Mucosa of rectum (tissue), 2 donors: Measurements from ENCODE around the gene BRCA2.

Experiments
- H3K27ac ChIP-seq, 2 donors: one replicate each; pipeline ENCODE4 v1.7.0; 2013; ENCODE audit warnings: inconsistent platforms in 2 of 2, low read depth in 2 of 2, low read length in 2 of 2
- H3K27me3 ChIP-seq, 2 donors: one replicate each; pipeline ENCODE4 v1.7.0; 2013; ENCODE audit warnings: low read length in 2 of 2; ENCODE audit not compliant: control insufficient read depth in 2 of 2, insufficient read depth in 2 of 2
- H3K36me3 ChIP-seq, 2 donors: one replicate each; pipeline ENCODE4 v1.7.0; 2013; ENCODE audit warnings: low read length in 2 of 2; ENCODE audit not compliant: control insufficient read depth in 2 of 2, insufficient read depth in 2 of 2
- H3K4me1 ChIP-seq, 2 donors: one replicate each; pipeline ENCODE4 v1.7.0; 2013; ENCODE audit warnings: low read length in 2 of 2, mild to moderate bottlenecking in 1 of 2; ENCODE audit not compliant: control insufficient read depth in 2 of 2, insufficient read depth in 2 of 2
- H3K4me3 ChIP-seq, 2 donors: one replicate each; pipeline ENCODE4 v1.7.0; 2013; ENCODE audit warnings: low read length in 2 of 2
- H3K9ac ChIP-seq, 2 donors: one replicate each; pipeline ENCODE4 v1.7.0; 2013; ENCODE audit warnings: low read length in 2 of 2, low read depth in 1 of 2, mild to moderate bottlenecking in 1 of 2
- H3K9me3 ChIP-seq, 2 donors: one replicate each; pipeline ENCODE4 v1.7.0; 2013; ENCODE audit warnings: low read length in 2 of 2; ENCODE audit not compliant: control insufficient read depth in 2 of 2
- donor health status: healthy.
- donor health status: Normal muscosa, but diverticular disease.

Gene BRCA2

DNA sequence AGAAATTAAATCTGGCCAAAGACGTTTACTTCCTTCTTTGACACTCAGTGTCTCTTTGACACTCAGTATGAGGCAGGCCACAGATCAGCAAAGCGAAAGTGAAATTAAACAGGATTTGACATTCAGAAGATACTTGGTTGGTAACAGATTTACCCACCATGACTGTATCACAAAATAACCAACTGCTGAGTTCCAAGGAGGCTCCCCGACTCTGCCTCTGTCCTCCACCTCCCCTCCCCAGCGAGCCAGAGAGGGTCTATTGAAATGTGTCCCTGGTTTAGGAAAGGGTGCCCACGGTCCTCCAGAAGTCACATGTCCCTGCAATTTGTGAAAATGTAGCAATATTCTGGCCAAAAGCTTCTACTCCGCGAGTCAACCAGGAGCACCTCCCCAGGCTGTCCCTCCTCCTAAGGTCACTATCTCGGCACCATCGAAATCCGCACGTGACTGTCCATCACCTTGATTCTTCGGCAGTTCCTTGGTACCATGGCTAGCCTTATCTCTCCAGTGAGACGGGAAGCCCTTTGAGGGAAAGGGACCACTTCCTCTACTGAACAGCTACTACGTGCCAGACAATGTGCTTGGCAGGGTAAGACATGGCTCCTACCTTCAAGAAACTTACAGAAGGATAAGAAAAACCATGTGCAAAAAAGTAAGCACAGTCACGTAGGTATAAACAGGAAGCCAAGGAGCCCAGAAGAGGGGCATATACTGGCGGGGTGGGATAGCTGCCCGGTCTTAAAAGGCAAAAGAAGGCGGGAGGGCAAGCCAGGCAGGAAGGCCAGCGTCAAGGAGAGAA, 111.1 kb downstream of the BRCA2 start:
- Histone ChIP-seq H3K4me3 (peak overlapping the region; percentile 77 to 79), H3K4me1 (peaks cover 12 to 16% of the 10 kb centered on the region in 2 donors), H3K27ac (peak overlapping the region; percentile 83 to 87), H3K9ac (peak overlapping the region; percentile 85), H3K36me3 (no peaks in the 10 kb centered on the region), H3K27me3 (no peaks in the 10 kb centered on the region), H3K9me3 (no peaks in the 10 kb centered on the region)

DNA sequence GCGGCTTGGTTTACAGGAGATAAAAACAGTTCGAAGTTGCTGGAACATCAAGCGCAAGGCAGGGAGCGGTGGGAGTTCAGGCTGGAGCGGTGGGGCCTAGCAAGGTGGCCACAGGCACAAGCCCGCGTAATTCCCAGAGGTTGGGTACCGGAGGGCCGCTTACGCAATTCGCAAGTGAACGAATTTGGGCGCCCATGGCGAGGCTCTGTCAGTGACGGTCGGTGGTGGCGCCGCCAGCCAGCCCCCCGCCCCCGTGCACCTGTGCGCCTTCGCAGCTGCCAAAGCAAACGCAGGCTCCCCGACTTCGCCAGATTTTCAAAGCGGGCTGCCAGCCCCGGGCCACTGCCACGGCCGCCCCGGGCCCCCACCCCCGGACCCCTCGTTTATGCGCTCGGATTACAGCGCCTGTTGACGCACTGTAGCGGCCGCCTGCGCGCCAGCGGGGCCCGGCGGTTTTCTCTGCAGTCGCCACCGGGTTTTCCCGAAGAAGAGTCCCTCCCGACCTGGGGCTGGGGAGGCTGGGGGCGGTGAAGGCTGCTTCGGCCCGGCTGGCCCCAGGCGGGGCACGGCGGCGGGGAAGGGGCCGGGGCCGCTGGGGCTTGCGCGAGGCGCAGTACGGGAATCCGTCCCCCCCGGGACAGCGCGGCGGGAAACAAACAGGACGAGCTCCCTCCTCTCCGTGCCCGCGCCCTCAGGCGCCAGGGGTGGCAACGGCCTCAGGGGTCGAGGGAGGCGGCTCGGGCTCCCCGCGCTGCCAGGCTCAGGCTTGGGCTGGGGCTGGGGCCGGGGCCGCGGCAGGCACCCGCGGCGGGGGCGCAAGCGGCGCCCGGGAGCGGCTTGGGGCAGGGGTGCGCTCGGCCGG, 111.9 kb downstream of the BRCA2 start:
- Histone ChIP-seq H3K9me3 (no peaks in the 10 kb centered on the region), H3K36me3 (no peaks in the 10 kb centered on the region), H3K27ac (peak overlapping the region; percentile 83 to 87), H3K9ac (peak overlapping the region; percentile 85), H3K4me3 (peak overlapping the region; percentile 77 to 79), H3K27me3 (no peaks in the 10 kb centered on the region), H3K4me1 (peaks cover 12 to 16% of the 10 kb centered on the region in 2 donors)

DNA sequence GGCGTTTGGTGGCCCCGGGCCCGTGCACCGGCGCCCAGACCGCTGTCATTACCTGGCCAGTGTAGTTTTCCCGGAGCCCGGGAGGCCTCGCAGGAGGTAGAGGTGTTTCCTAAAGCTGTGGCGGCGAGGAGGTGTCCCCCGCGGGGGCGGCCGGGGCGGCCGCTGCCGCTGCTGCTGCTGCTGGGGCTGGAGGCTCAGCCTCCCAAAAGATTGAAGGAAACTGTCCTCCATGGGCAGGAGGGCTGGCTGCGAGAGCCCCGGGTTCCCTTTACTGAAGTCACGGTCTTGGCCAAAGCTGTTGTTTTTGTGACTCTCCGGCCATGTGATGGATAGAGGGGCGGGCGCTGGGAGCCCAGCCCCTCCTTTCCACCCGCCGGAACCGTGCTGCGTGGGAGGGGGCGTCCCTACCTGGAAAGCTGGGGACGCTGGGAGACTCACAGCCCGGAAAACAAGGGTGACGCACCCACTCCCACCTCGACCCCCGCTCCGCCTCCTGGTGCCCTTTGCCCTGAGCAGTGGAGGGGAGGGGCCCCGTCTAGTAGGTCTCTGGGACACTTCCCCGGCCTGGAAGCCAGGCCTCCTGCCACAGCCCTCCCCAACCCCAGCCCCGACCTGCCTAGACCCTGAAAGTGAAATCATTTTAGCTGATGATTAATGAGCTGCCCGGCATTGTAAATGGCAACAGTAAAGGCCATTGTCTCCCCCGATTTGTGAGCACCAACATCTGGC, 112.7 kb downstream of the BRCA2 start, which contains the start of gene N4BP2L1:
N4BP2L1 (minus strand) TSS at position 279 of the 729 bp plus-strand sequence; CDS start at position 231, 48 bp downstream.
- H3K4me1 ChIP-seq: peaks cover 12 to 16% of the 10 kb centered on the region in 2 donors
- no peaks in the 10 kb centered on the region for H3K9me3 ChIP-seq
- H3K4me3 ChIP-seq: peak within 1 kb of the TSS; percentile 77 to 79
- peak within 1 kb of the TSS; percentile 85 for H3K9ac ChIP-seq
- H3K27me3 ChIP-seq: no peaks in the 10 kb centered on the region
- H3K27ac ChIP-seq: peak within 1 kb of the TSS; percentile 83 to 87
- H3K36me3 ChIP-seq: no peaks in the 10 kb centered on the region

DNA sequence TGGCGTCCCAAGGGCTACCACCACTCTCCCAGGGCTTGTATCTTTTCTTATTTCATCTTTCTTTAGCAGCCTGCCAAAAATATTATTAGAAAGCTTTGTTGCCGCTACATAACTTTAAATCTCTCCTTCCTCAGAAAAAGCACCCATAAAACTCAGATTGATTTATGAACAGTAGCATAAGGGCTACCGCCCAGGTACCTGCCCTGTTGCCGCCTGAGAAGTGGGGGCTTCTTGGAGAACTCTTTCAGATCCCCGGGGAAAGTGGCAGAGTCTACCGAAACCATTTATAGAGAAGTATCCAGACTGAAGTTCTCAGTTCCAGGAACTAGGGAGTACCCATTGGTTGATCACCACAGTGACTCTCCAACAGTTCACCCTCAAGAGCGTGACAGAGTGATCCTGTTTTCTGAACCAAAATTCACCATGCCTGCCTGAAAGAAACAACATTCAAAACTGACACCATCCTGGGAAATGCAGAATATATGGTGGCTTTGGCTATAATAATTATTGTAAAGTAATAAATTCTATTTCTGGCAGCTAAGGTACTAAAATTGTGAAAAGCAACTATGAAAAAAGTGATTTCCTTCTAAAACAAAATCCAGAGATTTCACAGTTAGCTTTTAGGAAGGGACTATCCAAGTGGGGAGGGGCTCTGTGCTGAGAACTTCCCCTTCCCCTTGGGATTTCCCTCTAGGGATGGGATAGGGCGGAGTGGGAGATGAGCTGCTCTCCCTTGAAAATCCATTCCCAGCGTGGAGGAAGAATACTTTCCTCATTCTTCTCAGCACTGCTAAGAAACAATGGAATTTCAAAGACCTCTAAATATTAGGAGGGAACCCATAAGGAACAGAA, 113.5 kb downstream of the BRCA2 start:
- Histone ChIP-seq H3K27me3 (no peaks in the 10 kb centered on the region), H3K9me3 (no peaks in the 10 kb centered on the region), H3K36me3 (no peaks in the 10 kb centered on the region), H3K4me1 (peaks cover 12 to 16% of the 10 kb centered on the region in 2 donors), H3K27ac (peak overlapping the region; percentile 83 to 87), H3K4me3 (peak overlapping the region; percentile 77 to 79), H3K9ac (peak overlapping the region; percentile 82 to 85)

DNA sequence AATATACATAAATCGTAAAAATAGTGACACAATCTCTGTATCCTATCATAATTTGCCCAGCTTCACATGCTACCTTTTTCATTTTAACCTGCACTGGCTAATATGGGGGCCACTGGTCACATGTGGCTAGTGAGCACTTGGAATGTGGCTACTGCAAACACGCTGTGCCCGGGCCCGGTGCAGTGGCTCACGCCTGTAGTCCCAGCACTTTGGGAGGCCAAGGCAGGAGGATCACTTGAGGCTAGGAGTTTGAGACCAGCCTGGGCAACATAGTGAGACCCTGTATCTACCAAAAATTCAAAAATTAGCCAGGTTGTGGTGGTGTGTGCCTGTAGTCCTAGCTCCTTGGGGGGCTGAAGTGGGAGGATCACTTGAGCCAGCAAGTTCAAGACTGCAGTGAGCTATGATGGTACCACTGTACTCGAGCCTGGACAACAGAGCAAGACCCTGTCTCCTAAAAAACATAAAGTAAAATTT, 114.2 kb downstream of the BRCA2 start:
- Histone ChIP-seq H3K27ac (no peak overlapping the region), H3K9ac (no peak overlapping the region), H3K4me1 (peaks cover 12 to 16% of the 10 kb centered on the region in 2 donors), H3K4me3 (no peak overlapping the region), H3K27me3 (no peaks in the 10 kb centered on the region), H3K36me3 (no peaks in the 10 kb centered on the region), H3K9me3 (no peaks in the 10 kb centered on the region)

DNA sequence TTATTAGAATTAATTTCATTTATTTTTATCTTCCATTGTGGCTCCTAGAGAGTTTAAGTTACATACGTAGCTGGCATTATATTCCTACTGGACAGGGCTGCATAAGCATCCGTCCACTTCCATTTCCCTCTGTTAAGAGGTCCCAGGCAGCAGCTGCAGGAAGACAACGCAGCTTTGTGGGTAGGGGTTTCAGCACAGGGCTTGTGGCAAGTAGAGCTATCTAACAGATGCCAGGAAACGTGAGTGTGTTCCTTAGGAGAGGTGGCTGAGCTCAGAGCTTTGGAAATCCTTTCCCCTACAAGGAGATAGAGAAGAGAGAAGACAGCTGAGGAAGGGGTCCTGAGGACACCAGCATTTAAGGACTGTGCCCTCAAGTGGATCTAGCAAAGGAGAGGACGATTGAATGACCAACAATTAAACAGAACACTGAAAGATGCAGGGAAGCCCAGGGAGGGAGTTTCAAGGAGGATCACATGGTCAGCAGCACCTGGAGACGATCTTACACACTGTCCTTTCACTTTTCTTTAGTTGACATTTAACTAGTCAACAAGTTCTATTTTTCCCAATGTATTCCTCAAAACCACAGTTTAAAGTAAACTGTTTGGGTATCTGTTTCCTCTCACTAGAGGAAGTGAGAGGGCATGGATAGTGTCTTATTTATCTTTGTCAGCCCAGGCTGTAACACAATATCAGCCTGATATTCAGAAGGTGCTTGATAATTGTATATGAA, 114.9 kb downstream of the BRCA2 start:
- Histone ChIP-seq H3K4me3 (no peak overlapping the region), H3K4me1 (peaks cover 12 to 15% of the 10 kb centered on the region in 2 donors), H3K9me3 (no peaks in the 10 kb centered on the region), H3K9ac (no peak overlapping the region), H3K27ac (no peak overlapping the region), H3K36me3 (no peaks in the 10 kb centered on the region), H3K27me3 (no peaks in the 10 kb centered on the region)

DNA sequence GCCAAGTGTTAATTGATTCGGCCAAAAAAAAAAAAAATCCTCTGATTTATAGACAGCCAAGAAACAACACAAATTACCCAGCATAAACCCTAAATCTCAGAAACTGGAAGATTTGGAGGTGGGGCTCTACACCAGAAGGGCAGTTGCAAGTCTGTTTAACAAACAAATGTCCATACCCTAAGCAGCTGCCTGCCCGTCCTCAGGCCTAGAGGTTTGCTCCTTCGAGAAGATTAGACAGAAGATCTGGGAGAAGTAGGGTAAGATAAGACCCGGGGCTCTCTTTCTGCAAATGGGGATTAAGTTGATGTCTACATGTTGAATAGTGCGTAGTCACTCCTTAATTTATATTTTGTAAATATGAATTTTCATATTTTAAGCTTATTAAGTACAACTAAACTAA, 116.1 kb downstream of the BRCA2 start:
- Histone ChIP-seq H3K27me3 (no peaks in the 10 kb centered on the region), H3K9ac (no peak overlapping the region), H3K4me1 (peaks cover 6 to 9% of the 10 kb centered on the region in 2 donors), H3K36me3 (no peaks in the 10 kb centered on the region), H3K4me3 (no peak overlapping the region), H3K27ac (no peak overlapping the region), H3K9me3 (no peaks in the 10 kb centered on the region)

DNA sequence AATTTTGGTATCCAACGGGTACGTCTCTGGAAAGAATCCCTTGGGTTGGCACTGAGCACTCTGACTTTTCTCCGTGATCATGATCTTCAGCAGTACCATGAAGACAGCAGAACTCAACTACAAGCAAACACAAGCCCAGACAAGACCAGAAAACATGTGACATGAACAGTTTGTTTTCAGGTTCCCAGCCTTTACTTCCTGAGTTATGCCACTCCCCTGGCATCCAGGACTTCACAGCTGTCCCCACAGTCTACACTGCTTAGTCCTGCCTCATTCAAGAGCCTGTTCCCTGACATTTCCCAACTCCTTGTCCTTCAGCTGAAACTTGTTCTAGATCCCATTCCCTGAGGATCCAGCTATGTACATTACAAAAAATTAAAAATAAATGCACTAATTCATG, 117.5 kb downstream of the BRCA2 start:
- H3K4me1 ChIP-seq: peaks cover 0 to 4% of the 10 kb centered on the region in 2 donors
- no peaks in the 10 kb centered on the region for H3K9me3 ChIP-seq
- no peaks in the 10 kb centered on the region for H3K27me3 ChIP-seq
- H3K36me3 ChIP-seq: no peaks in the 10 kb centered on the region
- H3K9ac ChIP-seq: no peak overlapping the region
- H3K27ac ChIP-seq: no peak overlapping the region
- no peak overlapping the region for H3K4me3 ChIP-seq

DNA sequence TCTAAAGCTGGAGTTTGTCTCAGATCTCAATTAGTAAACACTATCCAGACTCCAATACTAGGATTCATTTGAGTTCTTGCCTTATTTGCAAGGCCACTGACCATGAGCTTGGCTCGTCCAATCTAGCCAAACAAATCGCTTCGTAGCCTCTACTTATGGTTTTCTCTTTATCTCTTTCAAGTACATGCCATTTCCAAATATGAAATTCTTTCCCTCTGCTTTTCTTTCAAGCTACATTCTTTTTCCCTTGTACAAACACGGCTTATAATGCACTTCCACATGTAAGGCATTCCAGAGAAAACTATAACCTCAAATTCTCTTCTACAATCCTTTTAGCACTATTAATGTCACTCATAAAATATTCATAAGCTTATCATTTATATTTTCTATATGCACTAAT, 123.6 kb downstream of the BRCA2 start:
- Histone ChIP-seq H3K9me3 (no peaks in the 10 kb centered on the region), H3K4me3 (no peak overlapping the region), H3K9ac (no peak overlapping the region), H3K4me1 (no peaks in the 10 kb centered on the region), H3K36me3 (no peaks in the 10 kb centered on the region), H3K27me3 (no peaks in the 10 kb centered on the region), H3K27ac (no peak overlapping the region)
